ENCODE results near the gene CUL3. TPM values are rescaled to one million over a fixed set of nuclear protein-coding genes. Genes with fewer than 3 reads are reported as not detected.
A peak's percentile ranks its signal among the peaks of the same experiment; 100 is the strongest.

The CUL3 gene
- total and polyA plus RNA-seq, 10 of the 15 experiments (the other 5 are each of a cell fraction or from before 2014, with no cell fraction given), result 22.0 to 95.4 (median 53.4) TPM

- no peaks in the 10 kb centered on the region for H3K9me3 ChIP-seq (replicated peaks; ENCODE audit: control insufficient read depth, insufficient read depth, low read length)
- no peak overlapping the region for H3K4me2 ChIP-seq (ENCODE audit: control insufficient read depth, insufficient read depth)
- no peaks in the 10 kb centered on the region for H3K4me1 ChIP-seq (ENCODE audit: control insufficient read depth, insufficient read depth, low read length)
- ChIA-PET SMC1A (ENCODE audit: uncharacterized antibody, unreplicated experiment) (no interaction called here), CTCF (no interaction called here), POLR2A (no interaction called here), RAD21 (ENCODE audit: unreplicated experiment) (no interaction called here)
- no peaks in the 10 kb centered on the region for H3K27me3 ChIP-seq (replicated peaks in 1 of 2; ENCODE audit: control insufficient read depth in 2 of 2, insufficient read depth in 2 of 2, low read length in 1 of 2)
- TF ChIP-seq MXI1 (IDR thresholded peaks at IDR 0.05; ENCODE audit: low read depth, low read length), result no peak
- 0 out of 2 replicates have a peak, but pooled peaks have one; percentile 23 for TF ChIP-seq JUNB (IDR thresholded peaks at IDR 0.05)
- no peaks in the 10 kb centered on the region for H3K79me2 ChIP-seq (ENCODE audit: control insufficient read depth, insufficient read depth, low read length)
- BruUV-seq (replicated peaks), result no TSS peak
- no peak overlapping the region for H2AFZ ChIP-seq (ENCODE audit: control insufficient read depth, low read depth, low read length)
- DNase-seq (ENCODE audit: low read depth, low spot score), result no peak
- FAIRE-seq, result no peak
- no peak overlapping the region for H3K9ac ChIP-seq (ENCODE audit: control insufficient read depth, insufficient read depth, low read length)
- intact Hi-C loops (cut with micrococcal nuclease; ENCODE audit: unreplicated experiment), result no loop called here
- peaks cover 2 to 21% of the 10 kb centered on the region in 2 experiments for H3K36me3 ChIP-seq (ENCODE audit: control insufficient read depth in 2 of 2, insufficient read depth in 2 of 2, low read length in 1 of 2)
- no peak overlapping the region for H3K27ac ChIP-seq (ENCODE audit: control insufficient read depth, insufficient read depth)
- in situ Hi-C loops (cut with MboI), result no loop called here
- no peak for ATAC-seq
- whole genome bisulfite sequencing (ENCODE audit: insufficient coverage, insufficient replicate concordance, low lambda C conversion rate, missing lambda C conversion rate), result 28% methylated on average over 2 of the region's 2 CpGs
- H4K20me1 ChIP-seq (ENCODE audit: control insufficient read depth, insufficient read depth), result no peaks in the 10 kb centered on the region
- no peak overlapping the region for H3K4me3 ChIP-seq
These were observed 105.3 kb downstream of the CUL3 start for GRCh38 chr2:224479826-224480225.

- Histone ChIP-seq H4K20me1 (ENCODE audit: control insufficient read depth, insufficient read depth) (no peaks in the 10 kb centered on the region), H3K27ac (ENCODE audit: control insufficient read depth, insufficient read depth) (no peak overlapping the region), H3K79me2 (ENCODE audit: control insufficient read depth, insufficient read depth, low read length) (no peaks in the 10 kb centered on the region), H3K9me3 (replicated peaks; ENCODE audit: control insufficient read depth, insufficient read depth, low read length) (no peaks in the 10 kb centered on the region), H3K36me3 (ENCODE audit: control insufficient read depth in 2 of 2, insufficient read depth in 2 of 2, low read length in 1 of 2) (peaks cover 2 to 16% of the 10 kb centered on the region in 2 experiments; a peak in 3 of 4 replicates), H2AFZ (ENCODE audit: control insufficient read depth, low read depth, low read length) (no peak overlapping the region), H3K4me3 (no peak overlapping the region), H3K4me1 (ENCODE audit: control insufficient read depth, insufficient read depth, low read length) (no peaks in the 10 kb centered on the region), H3K27me3 (replicated peaks in 1 of 2; ENCODE audit: control insufficient read depth in 2 of 2, insufficient read depth in 2 of 2, low read length in 1 of 2) (no peaks in the 10 kb centered on the region), H3K9ac (ENCODE audit: control insufficient read depth, insufficient read depth, low read length) (no peak overlapping the region), H3K4me2 (ENCODE audit: control insufficient read depth, insufficient read depth) (no peak overlapping the region)
- in situ Hi-C loops (cut with MboI), result no loop called here
- FAIRE-seq (no peak), DNase-seq (ENCODE audit: low read depth, low spot score) (no peak), ATAC-seq (no peak)
- ChIA-PET RAD21 (ENCODE audit: unreplicated experiment) (no interaction called here), POLR2A (interaction anchor here (0.6 kb wide), 1 partner anchor 150 kb away, joined by 3 read pairs; no protein-coding TSS in a partner anchor), SMC1A (ENCODE audit: uncharacterized antibody, unreplicated experiment) (interaction anchor here (1.3 to 1.5 kb wide), 2 partner anchors 96 to 173 kb away, joined by 3 read pairs; no protein-coding TSS in a partner anchor), CTCF (interaction anchor here (0.8 to 1.3 kb wide), 2 partner anchors 18 to 173 kb away, joined by 3 read pairs; no protein-coding TSS in a partner anchor)
- no TSS peak for BruUV-seq (replicated peaks)
- 99% methylated on average over 3 of the region's 3 CpGs for WGBS (ENCODE audit: insufficient coverage, insufficient replicate concordance, low lambda C conversion rate, missing lambda C conversion rate)
- intact Hi-C loops (cut with micrococcal nuclease; ENCODE audit: unreplicated experiment), result no loop called here
- no peak for TF ChIP-seq NFXL1 (IDR thresholded peaks at IDR 0.05; ENCODE audit: borderline replicate concordance)
- no peak for TF ChIP-seq RBBP5 (conservative IDR thresholded peaks at IDR 0.05)
- no peak for TF ChIP-seq ZNF687 (IDR thresholded peaks at IDR 0.05)
- TF ChIP-seq ELK1 (IDR thresholded peaks at IDR 0.05; ENCODE audit: low read depth, low read length), result no peak
- TF ChIP-seq BHLHE40 (IDR thresholded peaks at IDR 0.05; ENCODE audit: borderline replicate concordance in 1 of 2, low read depth in 2 of 2, low read length in 1 of 2), result no peak
- no peak for TF ChIP-seq KDM1A (IDR thresholded peaks at IDR 0.05; ENCODE audit: borderline replicate concordance)
- no peak for TF ChIP-seq MAX (IDR thresholded peaks at IDR 0.05; ENCODE audit: low read depth, low read length)
- no peak for TF ChIP-seq GATAD2B (conservative IDR thresholded peaks at IDR 0.05; ENCODE audit: low read depth)
These were observed 112.3 kb downstream of the CUL3 start for GRCh38 chr2:224472827-224473226.

Data from GM12878 (cell line).